GM18511 (cell line): Measurements from ENCODE around the gene SNX33.

Source experiments
- ATAC-seq: cut with Tn5 transposase; IDR thresholded peaks from one replicate; pipeline ENCODE4 v1.9.1; 2021; ENCODE audit warnings: mild to moderate bottlenecking, moderate library complexity; ENCODE audit not compliant: unreplicated experiment

SNX33 gene

GRCh38 chr15:75641179-75641503 lies 6.6 kb upstream of the SNX33 start:
- no peak for ATAC-seq

GRCh38 chr15:75641603-75642002 lies 6.1 kb upstream of the SNX33 start:
- no peak for ATAC-seq

- ATAC-seq: no peak
These were observed 3.3 kb upstream of the SNX33 start for GRCh38 chr15:75644376-75644775.

GRCh38 chr15:75646112-75646943 lies 1.4 kb upstream of the SNX33 start:
- ATAC-seq: no peak

- ATAC-seq: no peak
These were observed 758 bp upstream of the SNX33 start for GRCh38 chr15:75646944-75647364.

GRCh38 chr15:75648156-75649000 lies 666 bp downstream of the SNX33 start:
- ATAC-seq: no peak

GRCh38 chr15:75649045-75649761 lies 1.5 kb downstream of the SNX33 start:
- no peak for ATAC-seq

- ATAC-seq: no peak
These were observed 2.1 kb downstream of the SNX33 start for GRCh38 chr15:75649848-75650247.

GRCh38 chr15:75650908-75651809 lies 3.4 kb downstream of the SNX33 start:
- no peak for ATAC-seq

GRCh38 chr15:75651810-75652543 lies 4.3 kb downstream of the SNX33 start:
- ATAC-seq: no peak

- ATAC-seq: no peak
These were observed 5.7 kb downstream of the SNX33 start for GRCh38 chr15:75653347-75653913.

- no peak for ATAC-seq
These were observed 6.6 kb downstream of the SNX33 start for GRCh38 chr15:75654201-75654907.

GRCh38 chr15:75655931-75656330 lies 8.2 kb downstream of the SNX33 start:
- no peak for ATAC-seq

GRCh38 chr15:75656331-75656730 lies 8.6 kb downstream of the SNX33 start:
- ATAC-seq: no peak

GRCh38 chr15:75656813-75657212 lies 9.1 kb downstream of the SNX33 start:
- ATAC-seq: no peak

- ATAC-seq: no peak
These were observed 11.5 kb downstream of the SNX33 start for GRCh38 chr15:75659141-75659771.

GRCh38 chr15:75659928-75660645 lies 12.4 kb downstream of the SNX33 start:
- no peak for ATAC-seq
